ENCODE data around the gene TSPAN15.

DNA sequence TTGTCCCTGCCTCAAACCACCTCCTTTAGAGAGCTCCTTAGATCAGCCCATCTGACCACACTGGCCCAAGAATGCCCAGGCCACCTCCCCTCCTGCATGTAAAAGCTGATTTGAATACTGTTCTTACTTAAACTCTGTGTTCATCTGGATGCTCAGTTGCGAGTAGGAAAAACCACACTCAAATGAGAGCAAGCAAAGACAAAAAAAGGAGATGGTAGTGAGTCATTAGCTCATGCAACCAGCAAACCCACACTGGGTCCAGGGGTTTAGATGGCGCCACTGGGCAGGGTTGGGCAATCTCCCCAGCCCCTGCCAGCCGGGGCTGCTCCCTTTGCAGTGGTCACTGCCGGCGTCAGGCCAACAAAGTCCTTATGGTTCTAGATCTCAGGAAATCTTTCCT lies 32.7 kb downstream of the TSPAN15 start:
- TF ChIP-seq, protein P1, sequence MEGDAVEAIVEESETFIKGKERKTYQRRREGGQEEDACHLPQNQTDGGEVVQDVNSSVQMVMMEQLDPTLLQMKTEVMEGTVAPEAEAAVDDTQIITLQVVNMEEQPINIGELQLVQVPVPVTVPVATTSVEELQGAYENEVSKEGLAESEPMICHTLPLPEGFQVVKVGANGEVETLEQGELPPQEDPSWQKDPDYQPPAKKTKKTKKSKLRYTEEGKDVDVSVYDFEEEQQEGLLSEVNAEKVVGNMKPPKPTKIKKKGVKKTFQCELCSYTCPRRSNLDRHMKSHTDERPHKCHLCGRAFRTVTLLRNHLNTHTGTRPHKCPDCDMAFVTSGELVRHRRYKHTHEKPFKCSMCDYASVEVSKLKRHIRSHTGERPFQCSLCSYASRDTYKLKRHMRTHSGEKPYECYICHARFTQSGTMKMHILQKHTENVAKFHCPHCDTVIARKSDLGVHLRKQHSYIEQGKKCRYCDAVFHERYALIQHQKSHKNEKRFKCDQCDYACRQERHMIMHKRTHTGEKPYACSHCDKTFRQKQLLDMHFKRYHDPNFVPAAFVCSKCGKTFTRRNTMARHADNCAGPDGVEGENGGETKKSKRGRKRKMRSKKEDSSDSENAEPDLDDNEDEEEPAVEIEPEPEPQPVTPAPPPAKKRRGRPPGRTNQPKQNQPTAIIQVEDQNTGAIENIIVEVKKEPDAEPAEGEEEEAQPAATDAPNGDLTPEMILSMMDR (conservative IDR thresholded peaks at IDR 0.05 in 1 of 2, IDR thresholded peaks at IDR 0.05 in 1 of 2; ENCODE audit: low read depth in 1 of 2, low read length in 2 of 2) = no peak
- no peak for TF ChIP-seq EZH2 (IDR thresholded peaks at IDR 0.05; ENCODE audit: low read length, missing control alignments)
